IMR-90 (cell line): Measurements from ENCODE around the gene RHOH. TPM values are rescaled to one million over a fixed set of nuclear protein-coding genes. Genes with fewer than 3 reads are reported as not detected.

Experiments used
- ATAC-seq: fragments of 200-7000 bp; cut with Tn5 transposase; 2 replicates; pipeline ENCODE4 v1.9.1; 2020; ENCODE audit warnings: low read depth, mild to moderate bottlenecking, moderate library complexity
- BruUV-seq: library from RNA; stranded (reverse); fragments of 400-500 nt; replicated peaks from 2 replicates; lab custom pipeline; 2021; lab: Mats Ljungman, UMichigan
- CTCF ChIA-PET: fragments of 300-600 bp; formaldehyde crosslinking; extraction: SDS; loops from one replicate; lab custom pipeline; 2021; ENCODE audit warnings: antibody characterized with exemption; lab: Yijun Ruan, JAX
- POLR2A ChIA-PET: fragments of 300-600 bp; sonication (Branson Sonifier 250); formaldehyde crosslinking; loops from one replicate; lab custom pipeline; 2022; ENCODE audit warnings: antibody characterized with exemption; ENCODE audit not compliant: unreplicated experiment; lab: Charles Lee
- DNase-seq: peaks from one replicate; pipeline ENCODE4 v3.0.0; 2013
- H2AFZ ChIP-seq: replicated peaks from 2 replicates; pipeline ENCODE3; 2013; ENCODE audit warnings: low read length, mild to moderate bottlenecking; ENCODE audit not compliant: poor library complexity
- H2AK5ac ChIP-seq: 2 replicates; pipeline ENCODE4 v1.6.1; 2013; ENCODE audit warnings: low read depth, low read length, inconsistent platforms
- H2AK9ac ChIP-seq: replicated peaks from 2 replicates; pipeline ENCODE3; 2013; ENCODE audit warnings: mild to moderate bottlenecking, low read depth, low read length, moderate library complexity; ENCODE audit not compliant: poor library complexity
- H2BK120ac ChIP-seq: 2 replicates; pipeline ENCODE4 v1.6.1; 2013; ENCODE audit warnings: low read depth, low read length, inconsistent platforms
- H2BK15ac ChIP-seq: 3 replicates; pipeline ENCODE4 v1.6.1; 2013; ENCODE audit warnings: low read depth, low read length, inconsistent platforms
- H2BK20ac ChIP-seq: 2 replicates; pipeline ENCODE4 v1.6.1; 2013; ENCODE audit warnings: low read depth, mild to moderate bottlenecking, inconsistent platforms, low read length, moderate library complexity
- H2BK5ac ChIP-seq: 2 replicates; pipeline ENCODE4 v1.6.1; 2013; ENCODE audit warnings: mild to moderate bottlenecking, low read depth, low read length, inconsistent platforms; ENCODE audit not compliant: poor library complexity, severe bottlenecking
- H3K14ac ChIP-seq: replicated peaks from 2 replicates; pipeline ENCODE4 v1.6.1; 2013; ENCODE audit warnings: low read depth, low read length, inconsistent platforms
- H3K18ac ChIP-seq: 2 replicates; pipeline ENCODE4 v1.6.1; 2013; ENCODE audit warnings: low read depth, low read length, control low read depth
- H3K23ac ChIP-seq: 2 replicates; pipeline ENCODE4 v1.6.1; 2013; ENCODE audit warnings: low read depth, low read length, inconsistent platforms
- H3K27ac ChIP-seq: 2 replicates; pipeline ENCODE4 v1.5.1; 2013; ENCODE audit warnings: mild to moderate bottlenecking, control low read depth, low read length; ENCODE audit not compliant: insufficient read depth
- H3K27me3 ChIP-seq: 2 replicates; pipeline ENCODE4 v1.6.1; 2013; ENCODE audit warnings: low read length; ENCODE audit not compliant: control insufficient read depth, insufficient read depth
- H3K36me3 ChIP-seq: 2 replicates; pipeline ENCODE4 v1.6.1; 2013; ENCODE audit warnings: low read length, mixed read lengths; ENCODE audit not compliant: control insufficient read depth, insufficient read depth
- H3K4ac ChIP-seq: 2 replicates; pipeline ENCODE4 v1.6.1; 2013; ENCODE audit warnings: low read depth, low read length, inconsistent platforms
- H3K4me1 ChIP-seq: 2 replicates; pipeline ENCODE4 v1.6.1; 2013; ENCODE audit warnings: low read length, mixed read lengths; ENCODE audit not compliant: control insufficient read depth, insufficient read depth
- H3K4me2 ChIP-seq: 2 replicates; pipeline ENCODE4 v1.6.1; 2013; ENCODE audit warnings: low read depth, mild to moderate bottlenecking, control low read depth, low read length, moderate library complexity
- H3K4me3 ChIP-seq: 2 replicates; pipeline ENCODE4 v1.5.1; 2013; ENCODE audit warnings: low read depth, mild to moderate bottlenecking, control low read depth, low read length, moderate library complexity; ENCODE audit not compliant: insufficient read depth
- H3K56ac ChIP-seq: 2 replicates; pipeline ENCODE4 v1.6.1; 2013; ENCODE audit warnings: low read length, inconsistent platforms; ENCODE audit not compliant: insufficient read depth; ENCODE audit errors: extremely low read depth
- H3K79me1 ChIP-seq, 2 experiments: 2 replicates each; pipeline ENCODE4 v1.6.1; 2013; ENCODE audit warnings: low read length in 2 of 2, inconsistent platforms in 1 of 2, low read depth in 1 of 2
- H3K9ac ChIP-seq: 2 replicates; pipeline ENCODE4 v1.6.1; 2013; ENCODE audit warnings: low read depth, low read length, control low read depth
- H3K9me1 ChIP-seq: 2 replicates; pipeline ENCODE4 v1.6.1; 2013; ENCODE audit warnings: low read length, inconsistent platforms; ENCODE audit not compliant: insufficient read depth
- H3K9me3 ChIP-seq: 2 replicates; pipeline ENCODE4 v1.6.1; 2013; ENCODE audit warnings: low read length; ENCODE audit not compliant: control insufficient read depth, insufficient read depth
- H4K20me1 ChIP-seq: 2 replicates; pipeline ENCODE4 v1.6.1; 2013; ENCODE audit warnings: low read length, inconsistent platforms; ENCODE audit not compliant: insufficient read depth
- H4K5ac ChIP-seq: 2 replicates; pipeline ENCODE4 v1.6.1; 2013; ENCODE audit warnings: mild to moderate bottlenecking, low read depth, low read length, control low read depth
- H4K8ac ChIP-seq, 2 experiments: 2 replicates each; pipeline ENCODE4 v1.6.1; 2013; ENCODE audit warnings: low read depth in 2 of 2, low read length in 2 of 2, control low read depth in 1 of 2, inconsistent platforms in 1 of 2
- H4K91ac ChIP-seq: 2 replicates; pipeline ENCODE4 v1.6.1; 2013; ENCODE audit warnings: low read depth, low read length, inconsistent platforms; ENCODE audit not compliant: insufficient read depth
- BHLHE40 ChIP-seq: fragments of 150-350 bp; IDR thresholded peaks from 2 replicates; pipeline ENCODE4 v1.6.1; 2016; ENCODE audit warnings: mild to moderate bottlenecking, low read depth, low read length
- CEBPB ChIP-seq: IDR thresholded peaks from 2 replicates; pipeline ENCODE4 v1.6.1; 2012; ENCODE audit warnings: low read depth, low read length, improper control_type of control experiment
- CHD1 ChIP-seq: IDR thresholded peaks from 2 replicates; pipeline ENCODE4 v1.6.1; 2012; ENCODE audit warnings: low read depth, low read length, improper control_type of control experiment
- ELK1 ChIP-seq: fragments of 150-350 bp; IDR thresholded peaks from 2 replicates; pipeline ENCODE4 v1.6.1; 2016; ENCODE audit warnings: low read depth, mild to moderate bottlenecking, low read length, moderate library complexity, borderline replicate concordance
- FOS ChIP-seq: fragments of 150-350 bp; IDR thresholded peaks from 2 replicates; pipeline ENCODE4 v1.6.1; 2016; ENCODE audit warnings: low read depth, low read length
- MAFK ChIP-seq: IDR thresholded peaks from 2 replicates; pipeline ENCODE4 v1.6.1; 2012; ENCODE audit warnings: low read depth, low read length, improper control_type of control experiment
- MAZ ChIP-seq: IDR thresholded peaks from 2 replicates; pipeline ENCODE4 v1.6.1; 2012; ENCODE audit warnings: low read depth, mild to moderate bottlenecking, low read length, improper control_type of control experiment, moderate library complexity, borderline replicate concordance
- MXI1 ChIP-seq: IDR thresholded peaks from 2 replicates; pipeline ENCODE4 v1.6.1; 2012; ENCODE audit warnings: low read depth, mild to moderate bottlenecking, low read length, moderate library complexity, borderline replicate concordance
- RFX5 ChIP-seq: IDR thresholded peaks from 2 replicates; pipeline ENCODE4 v1.8.0; 2012; ENCODE audit warnings: low read depth, mild to moderate bottlenecking, low read length, moderate library complexity
- USF2 ChIP-seq: fragments of 150-350 bp; IDR thresholded peaks from 2 replicates; pipeline ENCODE4 v1.6.1; 2017; ENCODE audit warnings: mild to moderate bottlenecking, antibody characterized with exemption, low read length, low read depth
- WGBS, 2 experiments: methylation state at CpG; one replicate each; pipeline versions ENCODE4 v1.1.5 to v1.1.7; 2013; ENCODE audit warnings: missing lambda C conversion rate in 2 of 2; ENCODE audit not compliant: insufficient read length in 1 of 2; ENCODE audit errors: extremely low coverage in 2 of 2; 5-methylcytosine and 5-hydroxymethylcytosine counted together
- dilution Hi-C: fragments of 300-500 bp; cut with HindIII; formaldehyde crosslinking; loops from one replicate; pipeline ENCODE4 v1.14.3; 2018; ENCODE audit warnings: low sequenced_read_pairs; ENCODE audit not compliant: unreplicated experiment
- in situ Hi-C: fragments of 300-500 bp; cut with MboI; formaldehyde crosslinking; loops from 3 replicates; pipeline ENCODE4 v1.14.3; 2019; ENCODE audit warnings: low sequenced_read_pairs, inconsistent platforms, mixed read lengths
- intact Hi-C: fragments of 100-400 bp; cut with micrococcal nuclease; formaldehyde crosslinking; loops from 2 replicates; pipeline ENCODE4 v1.10.0; 2022
- polyA plus RNA-seq, 3 experiments: library from polyadenylated mRNA; depleted of rRNA; stranded (reverse); fragments of >200 nt; gene quantifications; 2 replicates each; pipeline ENCODE4 v1.2.3, GENCODE V29; 2012; ENCODE audit warnings: low replicate concordance in 1 of 3
- total RNA-seq: library from RNA; depleted of rRNA; stranded (reverse); fragments of >200 nt; gene quantifications from 2 replicates; pipeline ENCODE4 v1.2.3, GENCODE V29; 2012

RHOH gene
- total and polyA plus RNA-seq, 2 of the 4 experiments (the other 2 are of a cell fraction) = not detected

- no peak overlapping the region for H2AK9ac ChIP-seq
- no TSS peak for BruUV-seq
- H2AFZ ChIP-seq = no peak overlapping the region
- no peak overlapping the region for H3K9ac ChIP-seq
- intact Hi-C loops = no loop called here
- no peaks in the 10 kb centered on the region for H3K36me3 ChIP-seq
- ChIA-PET POLR2A (no interaction called here), CTCF (no interaction called here)
- peaks cover 27% of the 10 kb centered on the region for H3K27me3 ChIP-seq
- no peak overlapping the region for H3K18ac ChIP-seq
- TF ChIP-seq BHLHE40 (no peak), RFX5 (no peak), MAZ (no peak), ELK1 (no peak), MAFK (no peak), USF2 (no peak), CEBPB (no peak), FOS (no peak), CHD1 (no peak), MXI1 (no peak)
- 67 to 100% methylated on average over 1 of the region's 7 CpGs for WGBS, 2 experiments
- H3K14ac ChIP-seq = no peak overlapping the region
- ATAC-seq = no peak
- dilution Hi-C loops = no loop called here
- H3K4me3 ChIP-seq = no peak overlapping the region
- H3K4me2 ChIP-seq = no peak overlapping the region
- H4K5ac ChIP-seq = no peak overlapping the region
- H4K8ac ChIP-seq = no peak overlapping the region
- in situ Hi-C loops = no loop called here
- H4K91ac ChIP-seq = no peak overlapping the region
- no peak overlapping the region for H3K27ac ChIP-seq
- H3K4ac ChIP-seq = no peak overlapping the region
- H3K9me1 ChIP-seq = no peaks in the 10 kb centered on the region
- H2BK120ac ChIP-seq = no peak overlapping the region
- no peak overlapping the region for H3K23ac ChIP-seq
- no peak overlapping the region for H3K56ac ChIP-seq
- no peaks in the 10 kb centered on the region for H3K9me3 ChIP-seq
- no peak overlapping the region for H2AK5ac ChIP-seq
- no peak for DNase-seq
- H4K20me1 ChIP-seq = no peaks in the 10 kb centered on the region
- no peaks in the 10 kb centered on the region for H3K79me1 ChIP-seq
- H2BK15ac ChIP-seq = no peak overlapping the region
- no peak overlapping the region for H2BK20ac ChIP-seq
- no peaks in the 10 kb centered on the region for H3K4me1 ChIP-seq
- H2BK5ac ChIP-seq = no peak overlapping the region
Observed at GRCh38 chr4:40241941-40242340, 45.1 kb downstream of the RHOH start.
